ENCODE data around the gene ETNPPL. TPM values are rescaled to one million over a fixed set of nuclear protein-coding genes. Genes with fewer than 3 reads are reported as not detected.

The ETNPPL gene
- total RNA-seq, 4 donors from 2014 or later, result 0.30 to 16.2 (median 9.0) TPM

DNA sequence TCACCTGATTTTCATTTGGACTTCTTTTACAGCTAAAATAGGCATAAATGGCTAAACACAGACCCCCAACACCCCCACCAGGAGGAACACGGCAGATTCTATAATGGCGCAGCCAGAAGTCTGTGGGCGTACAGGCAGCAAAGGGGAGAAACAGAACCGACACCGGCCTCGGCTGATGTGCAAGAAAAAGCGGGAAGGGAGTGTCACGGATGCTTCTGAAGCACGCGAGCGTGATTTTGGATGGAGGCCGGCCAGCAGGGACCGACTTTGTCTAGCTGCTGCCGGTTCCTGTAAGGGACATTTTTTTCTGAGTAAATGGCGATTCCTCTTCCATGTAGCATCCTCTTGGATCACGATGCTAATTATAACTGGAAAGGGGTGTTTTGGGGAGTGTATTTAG, 24.9 kb upstream of the ETNPPL start:
- 93 to 94% methylated on average over 16 of the region's 16 CpGs for WGBS, 2 donors
- DNase-seq (ENCODE audit: low spot score in 2 of 2), result no peak
- H3K27me3 ChIP-seq, result no peaks in the 10 kb centered on the region
- TF ChIP-seq POLR2A (IDR thresholded peaks at IDR 0.05), result no peak
- TF ChIP-seq EP300 (IDR thresholded peaks at IDR 0.05), result no peak
- TF ChIP-seq, protein P1, sequence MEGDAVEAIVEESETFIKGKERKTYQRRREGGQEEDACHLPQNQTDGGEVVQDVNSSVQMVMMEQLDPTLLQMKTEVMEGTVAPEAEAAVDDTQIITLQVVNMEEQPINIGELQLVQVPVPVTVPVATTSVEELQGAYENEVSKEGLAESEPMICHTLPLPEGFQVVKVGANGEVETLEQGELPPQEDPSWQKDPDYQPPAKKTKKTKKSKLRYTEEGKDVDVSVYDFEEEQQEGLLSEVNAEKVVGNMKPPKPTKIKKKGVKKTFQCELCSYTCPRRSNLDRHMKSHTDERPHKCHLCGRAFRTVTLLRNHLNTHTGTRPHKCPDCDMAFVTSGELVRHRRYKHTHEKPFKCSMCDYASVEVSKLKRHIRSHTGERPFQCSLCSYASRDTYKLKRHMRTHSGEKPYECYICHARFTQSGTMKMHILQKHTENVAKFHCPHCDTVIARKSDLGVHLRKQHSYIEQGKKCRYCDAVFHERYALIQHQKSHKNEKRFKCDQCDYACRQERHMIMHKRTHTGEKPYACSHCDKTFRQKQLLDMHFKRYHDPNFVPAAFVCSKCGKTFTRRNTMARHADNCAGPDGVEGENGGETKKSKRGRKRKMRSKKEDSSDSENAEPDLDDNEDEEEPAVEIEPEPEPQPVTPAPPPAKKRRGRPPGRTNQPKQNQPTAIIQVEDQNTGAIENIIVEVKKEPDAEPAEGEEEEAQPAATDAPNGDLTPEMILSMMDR (IDR thresholded peaks at IDR 0.05), result no peak
- no peak overlapping the region for H3K27ac ChIP-seq
- H3K9me3 ChIP-seq, result no peaks in the 10 kb centered on the region
- no peaks in the 10 kb centered on the region for H3K4me1 ChIP-seq
- no peaks in the 10 kb centered on the region for H3K36me3 ChIP-seq
- H3K4me3 ChIP-seq, result no peak overlapping the region

DNA sequence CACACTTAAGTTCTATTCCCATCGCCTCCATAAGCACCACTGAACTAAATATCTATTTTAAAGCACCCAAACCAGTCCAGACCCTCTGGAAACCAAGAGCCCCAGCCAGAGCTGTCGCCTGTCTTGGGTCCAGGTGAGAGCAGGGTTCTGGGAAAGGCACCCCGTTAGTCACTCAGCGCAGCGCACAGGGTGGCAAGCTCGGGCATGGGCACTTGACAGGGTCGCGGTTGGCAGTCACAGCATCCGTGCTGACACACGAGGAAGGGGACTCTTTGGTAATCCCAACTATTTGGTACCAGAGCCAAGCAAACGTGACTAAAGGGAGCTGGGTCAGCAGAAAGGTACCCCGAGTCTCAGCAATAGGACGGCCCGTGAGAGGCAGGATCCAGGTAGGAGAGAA, 24.3 kb upstream of the ETNPPL start:
- H3K9me3 ChIP-seq, result no peaks in the 10 kb centered on the region
- no peak for TF ChIP-seq POLR2A (IDR thresholded peaks at IDR 0.05)
- no peak for TF ChIP-seq EP300 (IDR thresholded peaks at IDR 0.05)
- TF ChIP-seq, protein P1 (IDR thresholded peaks at IDR 0.05), result no peak
- no peaks in the 10 kb centered on the region for H3K36me3 ChIP-seq
- no peaks in the 10 kb centered on the region for H3K4me1 ChIP-seq
- no peaks in the 10 kb centered on the region for H3K27me3 ChIP-seq
- DNase-seq (ENCODE audit: low spot score in 2 of 2), result no peak
- WGBS, 2 donors, result 85 to 93% methylated on average over 14 of the region's 14 CpGs
- no peak overlapping the region for H3K4me3 ChIP-seq
- H3K27ac ChIP-seq, result no peak overlapping the region

DNA sequence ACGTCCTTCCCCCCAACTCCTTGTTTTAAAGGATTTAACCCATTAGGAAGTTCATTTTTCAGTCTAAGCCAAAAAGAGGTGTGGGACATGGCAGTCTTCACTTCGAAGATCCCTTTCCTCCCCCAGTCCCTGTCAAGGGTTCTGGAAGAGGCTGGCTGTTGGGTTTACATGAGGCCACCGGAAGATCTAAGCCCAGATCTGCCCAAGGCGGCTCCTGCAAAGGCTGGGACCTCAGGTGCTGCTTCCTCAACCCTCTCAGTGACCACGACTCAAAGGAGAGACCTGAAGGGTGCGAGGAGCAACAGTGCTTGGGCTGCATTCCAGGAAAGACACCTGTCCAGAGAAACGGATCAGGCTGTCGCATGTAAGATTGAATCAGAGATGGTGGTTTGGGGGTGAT, 23.5 kb upstream of the ETNPPL start:
- H3K4me1 ChIP-seq, result no peaks in the 10 kb centered on the region
- H3K27me3 ChIP-seq, result no peaks in the 10 kb centered on the region
- no peak overlapping the region for H3K27ac ChIP-seq
- no peak for DNase-seq (ENCODE audit: low spot score in 2 of 2)
- 84 to 88% methylated on average over 7 to 8 of the region's 8 CpGs for WGBS, 2 donors
- no peak overlapping the region for H3K4me3 ChIP-seq
- no peaks in the 10 kb centered on the region for H3K9me3 ChIP-seq
- no peaks in the 10 kb centered on the region for H3K36me3 ChIP-seq
- TF ChIP-seq, protein P1 (IDR thresholded peaks at IDR 0.05), result no peak
- TF ChIP-seq EP300 (IDR thresholded peaks at IDR 0.05) (no peak), POLR2A (IDR thresholded peaks at IDR 0.05) (no peak)

DNA sequence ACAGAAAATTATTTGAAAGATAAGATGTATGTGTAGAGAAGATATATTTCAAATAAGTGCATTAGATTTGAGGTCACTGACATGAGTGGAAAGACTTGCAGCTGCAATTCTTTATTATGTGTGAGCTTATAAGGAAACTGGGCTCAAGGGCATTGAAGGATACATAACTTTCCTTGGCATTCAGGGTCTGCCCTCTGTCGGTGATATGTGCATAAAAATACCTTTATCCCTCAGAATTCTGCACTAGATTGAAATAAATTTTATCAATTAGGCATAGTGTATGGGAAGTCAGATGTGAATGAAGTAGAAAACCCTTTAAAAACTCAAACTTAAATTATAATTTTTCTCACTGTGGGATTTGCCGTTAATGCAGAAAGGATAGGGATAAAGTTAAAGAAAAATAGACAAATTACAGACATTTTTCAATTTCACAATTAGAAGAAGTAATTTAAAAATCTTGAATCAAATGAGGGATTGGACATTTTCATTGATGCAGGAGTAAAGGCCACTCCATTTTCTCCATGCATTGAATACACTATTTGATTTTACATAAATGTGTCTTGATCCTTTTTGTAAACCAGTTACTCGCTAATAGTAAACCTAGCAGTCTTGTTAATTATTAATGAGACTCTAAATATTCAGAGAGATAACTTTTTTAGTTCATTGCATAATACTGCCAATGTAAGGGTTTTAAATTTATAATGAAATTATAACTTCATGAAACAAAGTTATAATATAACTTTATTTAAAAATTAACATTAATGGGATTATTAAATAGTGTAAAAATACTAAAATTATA, 21.0 kb upstream of the ETNPPL start:
- no peaks in the 10 kb centered on the region for H3K36me3 ChIP-seq
- H3K4me1 ChIP-seq, result no peaks in the 10 kb centered on the region
- TF ChIP-seq EP300 (IDR thresholded peaks at IDR 0.05) (no peak), POLR2A (IDR thresholded peaks at IDR 0.05) (no peak)
- TF ChIP-seq, protein P1 (IDR thresholded peaks at IDR 0.05), result peak in 1 of 5 experiments; percentile 30
- 63 to 65% methylated on average over 3 of the region's 3 CpGs for WGBS, 2 donors
- H3K27ac ChIP-seq, result no peak overlapping the region
- no peak for DNase-seq (ENCODE audit: low spot score in 2 of 2)
- H3K4me3 ChIP-seq, result no peak overlapping the region
- no peaks in the 10 kb centered on the region for H3K27me3 ChIP-seq
- H3K9me3 ChIP-seq, result no peaks in the 10 kb centered on the region

DNA sequence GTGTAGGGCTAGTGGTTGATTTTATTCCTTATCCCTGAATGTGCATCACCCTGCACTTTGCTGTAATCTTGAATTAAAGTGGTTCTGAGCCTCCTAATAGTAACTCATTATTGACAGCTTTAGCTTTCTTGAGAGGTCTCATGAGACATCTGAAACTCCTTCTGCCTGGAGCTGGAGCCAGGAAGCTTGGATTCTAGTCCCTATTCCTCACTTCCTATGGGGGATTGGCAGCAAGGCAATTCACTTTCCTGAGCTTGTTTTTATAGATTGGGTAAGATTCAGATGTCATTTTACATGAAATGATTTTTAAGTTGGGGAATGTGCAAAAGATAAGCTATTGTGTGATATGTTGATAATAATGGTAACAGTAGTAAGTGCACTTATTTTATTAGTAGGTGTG, 17.1 kb upstream of the ETNPPL start:
- no peaks in the 10 kb centered on the region for H3K36me3 ChIP-seq
- no peak overlapping the region for H3K4me3 ChIP-seq
- DNase-seq (ENCODE audit: low spot score in 2 of 2), result no peak
- no peaks in the 10 kb centered on the region for H3K9me3 ChIP-seq
- H3K27ac ChIP-seq, result no peak overlapping the region
- H3K27me3 ChIP-seq, result no peaks in the 10 kb centered on the region
- TF ChIP-seq, protein P1 (IDR thresholded peaks at IDR 0.05), result no peak
- no peak for TF ChIP-seq EP300 (IDR thresholded peaks at IDR 0.05)
- TF ChIP-seq POLR2A (IDR thresholded peaks at IDR 0.05), result no peak
- H3K4me1 ChIP-seq, result no peaks in the 10 kb centered on the region
